Naive thymus-derived CD8-positive, alpha-beta T cell (primary cell): Measurements from ENCODE around the gene CERCAM. TPM values are rescaled to one million over a fixed set of nuclear protein-coding genes. Genes with fewer than 3 reads are reported as not detected.

Experiments
- ATAC-seq, 2 donors: fragments of 150-1000 bp; cut with Tn5 transposase in 1 of 2; sonication (Bioruptor Pico), chemical (Tn5 transposase) in 1 of 2; 1 replicate in 1 of 2; 2 replicates in 1 of 2; pipeline ENCODE4 v1.10.0; 2021; ENCODE audit warnings: mild to moderate bottlenecking in 2 of 2, moderate library complexity in 2 of 2
- POLR2A ChIA-PET: fragments of 350-600 bp; sonication (Branson Sonifier 250); formaldehyde crosslinking; loops from one replicate; lab custom pipeline; 2021; ENCODE audit warnings: antibody characterized with exemption; lab: Charles Lee
- DNase-seq, 10 donors: peaks; one replicate each; pipeline versions ENCODE4 v3.0.0 to v3.0.0-alpha.2; 2020 to 2022
- H3K27ac Mint-ChIP-seq, 10 donors: one replicate each; pipeline ENCODE4 v1.8.0; 2020 to 2022; ENCODE audit warnings: mild to moderate bottlenecking in 10 of 10, mixed read lengths in 10 of 10, moderate library complexity in 4 of 10, inconsistent platforms in 1 of 10
- H3K27me3 Mint-ChIP-seq, 5 donors: one replicate each; pipeline ENCODE4 v1.8.0; 2021 to 2022; ENCODE audit warnings: mixed read lengths in 5 of 5
- H3K36me3 Mint-ChIP-seq, 3 donors: one replicate each; pipeline ENCODE4 v1.8.0; 2020 to 2022; ENCODE audit warnings: mixed read lengths in 3 of 3, mild to moderate bottlenecking in 2 of 3, inconsistent platforms in 1 of 3
- H3K4me1 Mint-ChIP-seq, 4 donors: one replicate each; pipeline ENCODE4 v1.8.0; 2021 to 2022; ENCODE audit warnings: mixed read lengths in 4 of 4
- H3K4me3 Mint-ChIP-seq, 10 donors: one replicate each; pipeline ENCODE4 v1.8.0; 2020 to 2022; ENCODE audit warnings: mild to moderate bottlenecking in 10 of 10, mixed read lengths in 10 of 10, moderate library complexity in 6 of 10, inconsistent platforms in 1 of 10
- H3K9me3 Mint-ChIP-seq, 9 donors: one replicate each; pipeline ENCODE4 v1.8.0; 2020 to 2022; ENCODE audit warnings: mixed read lengths in 9 of 9, mild to moderate bottlenecking in 3 of 9, inconsistent platforms in 1 of 9, moderate library complexity in 1 of 9
- polyA plus RNA-seq, 3 donors: library from polyadenylated mRNA; unstranded; fragments of 300-500 nt; fragmentation: Illumina TruSeq; gene quantifications; one replicate each; pipeline ENCODE4 v1.2.3, GENCODE V29; 2021
- total RNA-seq, 8 experiments: library from RNA in 2 of 8; stranded (reverse) in 2 of 8; gene quantifications; one replicate each; pipeline ENCODE4 v1.2.3 and lab custom pipeline; 2021 to 2026

CERCAM gene
- total and polyA plus RNA-seq, 5 experiments from 2014 or later, result 0.14 to 1.7 (median 0.90) TPM

GRCh38 chr9:128385496-128386460 lies 34.9 kb upstream of the CERCAM start:
- Mint-ChIP-seq H3K27me3 (no peaks in the 10 kb centered on the region), H3K4me3 (no peak overlapping the region), H3K9me3 (no peaks in the 10 kb centered on the region), H3K27ac (peak overlapping the region in 2 of 10 donors; percentile 33 to 57), H3K36me3 (peaks cover 0 to 58% (median 14%) of the 10 kb centered on the region in 3 donors), H3K4me1 (peaks cover 0 to 8% (median 2%) of the 10 kb centered on the region in 4 donors)
- ATAC-seq (no peak), DNase-seq (no peak)
- POLR2A ChIA-PET, result no interaction called here

GRCh38 chr9:128388150-128388549 lies 32.5 kb upstream of the CERCAM start:
- Mint-ChIP-seq H3K9me3 (no peaks in the 10 kb centered on the region), H3K27ac (no peak overlapping the region), H3K4me3 (no peak overlapping the region), H3K36me3 (peaks cover 0 to 61% (median 26%) of the 10 kb centered on the region in 3 donors), H3K27me3 (no peaks in the 10 kb centered on the region), H3K4me1 (peaks cover 0 to 6% (median 0%) of the 10 kb centered on the region in 4 donors)
- POLR2A ChIA-PET, result no interaction called here
- no peak for DNase-seq
- ATAC-seq, result no peak

GRCh38 chr9:128389395-128390149 lies 31.1 kb upstream of the CERCAM start:
- no peak overlapping the region for H3K4me3 Mint-ChIP-seq
- H3K36me3 Mint-ChIP-seq, result peaks cover 0 to 65% (median 24%) of the 10 kb centered on the region in 3 donors
- no peaks in the 10 kb centered on the region for H3K9me3 Mint-ChIP-seq
- no peak overlapping the region for H3K27ac Mint-ChIP-seq
- ATAC-seq, result no peak
- DNase-seq, result no peak
- H3K4me1 Mint-ChIP-seq, result peaks cover 0 to 6% (median 0%) of the 10 kb centered on the region in 4 donors
- POLR2A ChIA-PET, result no interaction called here
- no peaks in the 10 kb centered on the region for H3K27me3 Mint-ChIP-seq

DNA sequence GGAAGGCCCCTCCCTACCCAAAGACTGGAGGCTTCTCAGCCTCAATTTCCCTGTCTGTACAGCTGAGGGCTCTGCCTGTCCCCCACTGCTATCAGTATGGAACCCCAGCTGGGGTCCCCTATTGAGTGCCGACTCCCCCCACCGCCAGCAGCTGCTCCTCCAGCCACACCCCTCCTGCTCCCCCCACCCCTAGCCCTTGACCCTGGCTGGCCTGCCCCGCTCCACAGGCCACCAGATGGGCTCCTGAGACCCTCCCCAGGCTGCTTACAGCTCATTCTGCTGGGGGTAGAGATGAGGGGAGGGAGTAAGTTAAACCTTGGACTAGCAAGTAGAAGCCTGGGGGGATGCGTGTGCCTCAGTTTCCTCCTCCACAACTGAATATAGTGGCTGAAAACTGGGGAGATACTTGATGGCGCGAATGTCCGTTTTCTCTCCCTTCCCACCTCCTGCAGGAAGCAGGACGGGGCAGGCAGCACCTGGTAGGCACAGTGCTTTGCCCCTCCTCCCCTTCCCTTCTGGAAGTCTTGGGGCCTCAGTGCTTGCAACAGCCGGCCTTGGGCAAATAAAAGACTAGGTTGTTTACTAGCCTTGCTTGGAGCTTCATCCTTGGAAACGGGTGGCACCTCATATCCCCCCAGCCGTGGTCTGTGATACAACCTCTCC lies 30.4 kb upstream of the CERCAM start:
- no peak for DNase-seq
- Mint-ChIP-seq H3K9me3 (no peaks in the 10 kb centered on the region), H3K4me3 (no peak overlapping the region), H3K36me3 (peaks cover 0 to 58% (median 19%) of the 10 kb centered on the region in 3 donors), H3K27ac (no peak overlapping the region), H3K27me3 (no peaks in the 10 kb centered on the region), H3K4me1 (peaks cover 0 to 3% (median 0%) of the 10 kb centered on the region in 4 donors)
- POLR2A ChIA-PET, result interaction anchor here (0.9 kb wide), 1 partner anchor 19 kb away, joined by 3 read pairs; the partner anchor contains the start of gene URM1
- ATAC-seq, result no peak

DNA sequence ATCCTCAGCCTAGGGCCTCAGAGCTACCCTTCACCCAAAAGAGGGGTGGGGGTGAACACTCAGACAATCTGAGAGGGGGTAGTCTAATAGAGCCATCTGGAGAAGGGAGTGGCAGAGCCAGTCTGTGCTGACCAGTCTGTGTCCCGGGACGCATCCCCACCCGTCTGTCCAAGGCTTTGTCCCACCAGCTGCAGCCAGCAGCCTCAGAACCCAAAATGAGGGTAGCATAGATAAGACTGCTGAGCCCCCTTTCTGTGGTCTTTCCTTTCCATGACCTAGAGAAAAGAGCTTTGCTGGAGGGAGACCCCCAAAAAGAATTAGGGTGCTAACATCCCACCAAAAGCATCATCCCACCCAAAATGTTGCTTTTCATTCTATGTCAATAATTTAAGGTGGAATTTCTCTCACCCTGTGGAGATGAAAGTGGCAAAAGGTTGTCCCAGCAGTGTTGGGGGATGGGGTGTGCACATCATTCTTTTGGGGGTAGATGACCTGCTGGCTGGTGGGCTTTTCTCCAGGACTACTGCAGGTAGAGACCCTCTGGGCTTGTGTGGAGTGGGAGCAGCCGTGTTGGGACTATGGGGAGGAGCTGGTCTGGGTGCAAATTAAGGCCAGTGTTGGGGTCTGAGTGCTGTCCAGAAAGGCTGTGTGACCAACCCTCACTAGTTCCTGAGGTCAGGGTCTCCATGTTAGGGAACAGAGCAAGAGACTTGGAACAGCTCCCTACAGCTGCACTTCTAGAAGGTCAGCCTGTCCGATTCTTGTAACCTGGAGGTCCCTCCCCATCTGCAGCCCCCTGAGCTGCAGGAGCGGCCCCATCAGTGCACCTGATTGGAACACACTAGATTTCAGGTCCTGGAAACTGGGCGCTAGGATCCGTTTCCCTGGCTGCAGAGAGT lies 29.6 kb upstream of the CERCAM start:
- POLR2A ChIA-PET, result interaction anchor here (0.6 to 0.9 kb wide), 2 partner anchors 20 to 1661 kb away, joined by 3 to 4 read pairs; partner anchors contain the start of gene URM1

DNA sequence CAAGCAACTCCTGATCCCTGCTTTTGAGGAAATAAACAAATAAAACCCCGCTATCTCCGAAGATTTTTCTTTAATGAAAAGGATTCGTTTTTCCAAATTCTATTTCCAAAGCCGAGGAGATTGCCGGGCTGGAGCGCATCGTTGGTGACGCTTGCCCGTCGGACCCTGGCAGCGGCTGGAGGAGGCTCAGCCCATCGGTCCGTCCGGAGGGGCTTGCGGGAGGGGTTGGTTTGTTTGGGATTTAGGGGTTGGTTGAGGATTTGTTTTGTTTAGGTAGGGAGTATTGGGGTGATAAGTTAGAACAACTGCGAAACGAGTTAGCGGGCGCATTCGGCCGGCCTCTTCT lies 28.7 kb upstream of the CERCAM start:
- Mint-ChIP-seq H3K4me3 (no peak overlapping the region), H3K9me3 (no peaks in the 10 kb centered on the region), H3K27ac (no peak overlapping the region), H3K4me1 (peaks cover 0 to 4% (median 2%) of the 10 kb centered on the region in 4 donors), H3K36me3 (peaks cover 0 to 51% (median 18%) of the 10 kb centered on the region in 3 donors), H3K27me3 (peaks cover 0 to 4% (median 0%) of the 10 kb centered on the region in 5 donors)
- ATAC-seq, result no peak
- POLR2A ChIA-PET, result no interaction called here
- DNase-seq, result no peak

More for the DNA sequence above, 29.6 kb upstream of the CERCAM start:
- DNase-seq (no peak), ATAC-seq (no peak)
- H3K4me1 Mint-ChIP-seq, result peaks cover 0 to 2% (median 0%) of the 10 kb centered on the region in 4 donors
- no peak overlapping the region for H3K4me3 Mint-ChIP-seq
- H3K36me3 Mint-ChIP-seq, result peaks cover 0 to 56% (median 18%) of the 10 kb centered on the region in 3 donors
- H3K27me3 Mint-ChIP-seq, result no peaks in the 10 kb centered on the region
- H3K9me3 Mint-ChIP-seq, result no peaks in the 10 kb centered on the region
- no peak overlapping the region for H3K27ac Mint-ChIP-seq

GRCh38 chr9:128392302-128393144 lies 28.1 kb upstream of the CERCAM start:
- no peak for ATAC-seq
- Mint-ChIP-seq H3K4me1 (peaks cover 0 to 6% (median 5%) of the 10 kb centered on the region in 4 donors), H3K27ac (no peak overlapping the region), H3K36me3 (peaks cover 0 to 49% (median 16%) of the 10 kb centered on the region in 3 donors), H3K9me3 (no peaks in the 10 kb centered on the region), H3K4me3 (no peak overlapping the region), H3K27me3 (peaks cover 0 to 6% (median 0%) of the 10 kb centered on the region in 5 donors)
- DNase-seq, result no peak
- POLR2A ChIA-PET, result no interaction called here

DNA sequence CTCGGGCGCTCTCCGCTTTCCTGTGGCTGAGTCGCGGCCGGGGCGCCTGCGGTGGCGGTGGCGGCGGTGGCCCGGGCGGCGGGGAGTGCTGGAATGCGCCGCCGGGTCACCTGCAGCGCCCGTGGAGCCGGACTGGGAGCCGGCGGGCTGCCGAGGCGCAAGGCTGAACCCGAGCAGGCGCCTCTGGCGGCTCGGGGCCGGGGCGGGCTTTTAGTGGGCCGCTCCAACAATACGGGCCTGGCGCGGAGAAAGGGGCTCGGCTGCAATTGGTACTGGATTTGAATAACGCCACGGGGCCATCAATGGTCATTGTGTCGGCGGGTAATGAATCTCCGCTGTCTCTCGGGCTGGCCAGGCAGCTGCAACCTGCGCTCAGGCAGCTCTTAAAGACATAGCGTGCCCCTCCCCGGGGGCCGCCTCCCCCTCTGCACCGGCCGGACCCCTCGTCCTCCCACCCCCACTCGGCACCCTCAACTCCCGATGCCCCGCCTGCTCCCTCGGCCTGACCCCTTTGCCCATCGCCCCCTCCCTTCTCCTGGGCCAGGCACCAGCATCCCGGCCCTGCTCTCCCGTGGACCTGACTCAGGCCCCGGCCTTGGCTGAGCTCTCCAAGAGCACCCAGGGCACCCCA lies 27.4 kb upstream of the CERCAM start:
- Mint-ChIP-seq H3K4me1 (peaks cover 0 to 6% (median 5%) of the 10 kb centered on the region in 4 donors), H3K4me3 (no peak overlapping the region), H3K27me3 (peaks cover 0 to 6% (median 0%) of the 10 kb centered on the region in 5 donors), H3K9me3 (no peaks in the 10 kb centered on the region), H3K36me3 (peaks cover 0 to 41% (median 14%) of the 10 kb centered on the region in 3 donors), H3K27ac (peak overlapping the region in 1 of 10 donors; percentile 34)
- POLR2A ChIA-PET, result no interaction called here
- no peak for ATAC-seq
- no peak for DNase-seq

- Mint-ChIP-seq H3K27ac (peak overlapping the region in 1 of 10 donors; percentile 23), H3K4me1 (peaks cover 0 to 6% (median 5%) of the 10 kb centered on the region in 4 donors), H3K4me3 (no peak overlapping the region), H3K9me3 (no peaks in the 10 kb centered on the region), H3K36me3 (peaks cover 0 to 38% (median 14%) of the 10 kb centered on the region in 3 donors), H3K27me3 (peaks cover 0 to 6% (median 0%) of the 10 kb centered on the region in 5 donors)
- ATAC-seq (no peak), DNase-seq (no peak)
- POLR2A ChIA-PET, result interaction anchor here (0.6 kb wide), 1 partner anchor 13 kb away, joined by 4 read pairs; no protein-coding TSS in a partner anchor
Measured at GRCh38 chr9:128393970-128394369, 26.7 kb upstream of the CERCAM start.

GRCh38 chr9:128394379-128395168 lies 26.1 kb upstream of the CERCAM start:
- peaks cover 0 to 32% (median 14%) of the 10 kb centered on the region in 3 donors for H3K36me3 Mint-ChIP-seq
- POLR2A ChIA-PET, result interaction anchor here (0.6 kb wide), 1 partner anchor 14 kb away, joined by 4 read pairs; no protein-coding TSS in a partner anchor
- ATAC-seq, result no peak

More at GRCh38 chr9:128394379-128395168, 26.1 kb upstream of the CERCAM start:
- Mint-ChIP-seq H3K27me3 (peaks cover 0 to 6% (median 1%) of the 10 kb centered on the region in 5 donors), H3K9me3 (no peaks in the 10 kb centered on the region), H3K27ac (peak overlapping the region in 2 of 10 donors; percentile 23 to 45), H3K4me1 (peaks cover 0 to 6% (median 5%) of the 10 kb centered on the region in 4 donors), H3K4me3 (no peak overlapping the region)
- no peak for DNase-seq
